ENCODE data around the gene IL34.

The IL34 gene

GRCh38 chr16:70682239-70683145 lies 36.1 kb downstream of the IL34 start:
- TF ChIP-seq SP1 (IDR thresholded peaks at IDR 0.05) (no peak), ZNF384 (IDR thresholded peaks at IDR 0.05) (no peak), TARDBP (IDR thresholded peaks at IDR 0.05) (no peak), HDGF (IDR thresholded peaks at IDR 0.05; ENCODE audit: borderline replicate concordance) (no peak), PKNOX1 (IDR thresholded peaks at IDR 0.05) (no peak), ELF4 (IDR thresholded peaks at IDR 0.05) (no peak), FOXK2 (IDR thresholded peaks at IDR 0.05) (no peak), NFRKB (IDR thresholded peaks at IDR 0.05) (no peak), L3MBTL2 (conservative IDR thresholded peaks at IDR 0.05) (no peak), CTBP1 (IDR thresholded peaks at IDR 0.05; ENCODE audit: borderline replicate concordance) (no peak), FOXA1 (IDR thresholded peaks at IDR 0.05) (no peak), LEF1 (IDR thresholded peaks at IDR 0.05; ENCODE audit: borderline replicate concordance) (no peak), SUZ12 (IDR thresholded peaks at IDR 0.05) (no peak), ARNT (IDR thresholded peaks at IDR 0.05) (no peak), BHLHE40 (IDR thresholded peaks at IDR 0.05; ENCODE audit: borderline replicate concordance) (no peak), FOXM1 (IDR thresholded peaks at IDR 0.05; ENCODE audit: borderline replicate concordance) (no peak)
- ChIA-PET POLR2A (no interaction called here), CTCF (no interaction called here)
- DNase-seq (ENCODE audit: extremely low spot score), result no peak

GRCh38 chr16:70683146-70683944 lies 37.0 kb downstream of the IL34 start:
- ChIA-PET CTCF (no interaction called here), POLR2A (no interaction called here)
- TF ChIP-seq LEF1 (IDR thresholded peaks at IDR 0.05; ENCODE audit: borderline replicate concordance), result no peak
- DNase-seq (ENCODE audit: extremely low spot score), result no peak

- no peak for DNase-seq (ENCODE audit: extremely low spot score)
- POLR2A ChIA-PET, result no interaction called here
- CTCF ChIA-PET, result no interaction called here
- TF ChIP-seq TARDBP (IDR thresholded peaks at IDR 0.05), result no peak
- no peak for TF ChIP-seq BHLHE40 (IDR thresholded peaks at IDR 0.05; ENCODE audit: borderline replicate concordance)
- TF ChIP-seq FOXM1 (IDR thresholded peaks at IDR 0.05; ENCODE audit: borderline replicate concordance), result no peak
- no peak for TF ChIP-seq LEF1 (IDR thresholded peaks at IDR 0.05; ENCODE audit: borderline replicate concordance)
These were observed 38.0 kb downstream of the IL34 start for GRCh38 chr16:70684146-70685060.

- DNase-seq (ENCODE audit: extremely low spot score), result peak; percentile 30
- ChIA-PET POLR2A (no interaction called here), CTCF (no interaction called here)
- TF ChIP-seq ARNT (IDR thresholded peaks at IDR 0.05), result 0 out of 2 replicates have a peak, but pooled peaks have one; percentile 25
- no peak for TF ChIP-seq CTBP1 (IDR thresholded peaks at IDR 0.05; ENCODE audit: borderline replicate concordance)
These were observed 38.9 kb downstream of the IL34 start for GRCh38 chr16:70685061-70685937.

GRCh38 chr16:70685938-70686375 lies 39.6 kb downstream of the IL34 start, which contains the start of gene MTSS2:
TSS of gene MTSS2 (minus strand) at chr16:70686053. CDS start at chr16:70685791, 262 bp downstream.
- POLR2A ChIA-PET, result no interaction called here
- TF ChIP-seq PKNOX1 (IDR thresholded peaks at IDR 0.05), result no peak
- no peak for TF ChIP-seq FOXA1 (IDR thresholded peaks at IDR 0.05)
- 0 out of 2 replicates have a peak, but pooled peaks have one; percentile 13 for TF ChIP-seq LEF1 (IDR thresholded peaks at IDR 0.05; ENCODE audit: borderline replicate concordance)
- no peak for TF ChIP-seq BHLHE40 (IDR thresholded peaks at IDR 0.05; ENCODE audit: borderline replicate concordance)
- peak; percentile 93 for DNase-seq (ENCODE audit: extremely low spot score)
- CTCF ChIA-PET, result no interaction called here
